Endothelial cell of umbilical vein (primary cell): ENCODE results near the gene TMEM178B. TPM values are rescaled to one million over a fixed set of nuclear protein-coding genes. Genes with fewer than 3 reads are reported as not detected.

Source experiments
- BruUV-seq: library from RNA; stranded (reverse); fragments of 400-500 nt; replicated peaks from 2 replicates; lab custom pipeline; 2021; lab: Mats Ljungman, UMichigan
- CTCF ChIA-PET: fragments of 300-600, 350-600 bp; sonication (Branson Sonifier 250); formaldehyde crosslinking; loops from one replicate; lab custom pipeline; 2021; ENCODE audit warnings: antibody characterized with exemption, inconsistent platforms; lab: Charles Lee
- POLR2A ChIA-PET: fragments of 300-600, 350-600 bp; sonication (Branson Sonifier 250); formaldehyde crosslinking; loops from one replicate; lab custom pipeline; 2021; ENCODE audit warnings: antibody characterized with exemption, inconsistent platforms; lab: Charles Lee
- DNase-seq: peaks from one replicate; pipeline ENCODE4 v3.0.0-alpha.2; 2011; ENCODE audit warnings: low read depth, low spot score
- FAIRE-seq: peaks from 2 replicates; lab custom pipeline; 2011; peaks lifted over from hg19 to GRCh38; lab: Jason Lieb, UNC
- H2AFZ ChIP-seq: 2 replicates; pipeline ENCODE4 v1.6.0; 2012; ENCODE audit warnings: low read depth, low read length, control low read depth, inconsistent platforms
- H3K27ac ChIP-seq: 2 replicates; pipeline ENCODE4 v1.5.1; 2011; ENCODE audit warnings: low read depth, mild to moderate bottlenecking, control low read depth, low read length, moderate library complexity; ENCODE audit not compliant: insufficient read depth
- H3K27me3 ChIP-seq, 2 experiments: 2 replicates each; pipeline versions ENCODE4 v1.6.0 to v1.6.1; 2011; ENCODE audit warnings: low read length in 2 of 2, mixed read lengths in 1 of 2; ENCODE audit not compliant: control insufficient read depth in 2 of 2, insufficient read depth in 2 of 2
- H3K36me3 ChIP-seq, 2 experiments: 2 replicates in 1 of 2; 3 replicates in 1 of 2; pipeline ENCODE4 v1.5.1; 2011; ENCODE audit warnings: low read length in 2 of 2, mild to moderate bottlenecking in 1 of 2, moderate library complexity in 1 of 2; ENCODE audit not compliant: control insufficient read depth in 2 of 2, insufficient read depth in 2 of 2; ENCODE audit errors: extremely low read depth in 1 of 2
- H3K4me1 ChIP-seq: 3 replicates; pipeline ENCODE4 v1.5.1; 2011; ENCODE audit warnings: mild to moderate bottlenecking, low read length; ENCODE audit not compliant: control insufficient read depth, insufficient read depth; ENCODE audit errors: extremely low read depth
- H3K4me2 ChIP-seq: 2 replicates; pipeline ENCODE4 v1.6.1; 2011; ENCODE audit warnings: low read length, control low read depth, mixed read lengths; ENCODE audit not compliant: insufficient read depth
- H3K4me3 ChIP-seq, 3 experiments: fragments of 200-600 bp in 1 of 3; sonication (generic), shearing (Covaris generic) in 1 of 3; replicated peaks in 1 of 3; 2 replicates each; pipeline ENCODE4 v1.5.1; 2011 to 2016; ENCODE audit warnings: control low read depth in 3 of 3, low read length in 3 of 3, mild to moderate bottlenecking in 2 of 3, inconsistent platforms in 1 of 3, low read depth in 1 of 3, moderate library complexity in 1 of 3; ENCODE audit not compliant: insufficient read depth in 1 of 3
- H3K79me2 ChIP-seq: 2 replicates; pipeline ENCODE4 v1.6.0; 2012; ENCODE audit warnings: low read length, inconsistent platforms; ENCODE audit not compliant: control insufficient read depth, insufficient read depth
- H3K9ac ChIP-seq: replicated peaks from 2 replicates; pipeline ENCODE3; 2011; ENCODE audit warnings: low read length, control low read depth; ENCODE audit not compliant: insufficient read depth; ENCODE audit errors: extremely low read depth
- H3K9me1 ChIP-seq: replicated peaks from 3 replicates; pipeline ENCODE4 v1.6.0; 2011; ENCODE audit warnings: mild to moderate bottlenecking, low read length; ENCODE audit not compliant: control insufficient read depth, insufficient read depth; ENCODE audit errors: extremely low read depth
- H3K9me3 ChIP-seq: replicated peaks from 2 replicates; pipeline ENCODE4 v1.5.1; 2012; ENCODE audit warnings: low read length, inconsistent platforms; ENCODE audit not compliant: control insufficient read depth, insufficient read depth
- H4K20me1 ChIP-seq: replicated peaks from 2 replicates; pipeline ENCODE3; 2011; ENCODE audit warnings: mild to moderate bottlenecking, low read length; ENCODE audit not compliant: control insufficient read depth, insufficient read depth; ENCODE audit errors: extremely low read depth
- CTCF ChIP-seq, 2 donors: IDR thresholded peaks; 1 replicate in 1 of 2; 2 replicates in 1 of 2; pipeline ENCODE4 v1.5.1; 2011; ENCODE audit warnings: low read length in 2 of 2, mild to moderate bottlenecking in 2 of 2, moderate library complexity in 2 of 2, control low read depth in 1 of 2, inconsistent platforms in 1 of 2, low read depth in 1 of 2; ENCODE audit not compliant: insufficient read depth in 1 of 2; ENCODE audit errors: extremely low read depth in 1 of 2
- EZH2 ChIP-seq: IDR thresholded peaks from 2 replicates; pipeline ENCODE4 v1.6.1; 2012; ENCODE audit warnings: borderline replicate concordance, low read depth, mild to moderate bottlenecking, moderate library complexity, low read length, inconsistent platforms; ENCODE audit not compliant: severe bottlenecking
- FOS ChIP-seq: IDR thresholded peaks from 2 replicates; pipeline ENCODE4 v1.6.1; 2011; ENCODE audit warnings: mild to moderate bottlenecking, low read length, moderate library complexity, borderline replicate concordance; ENCODE audit not compliant: insufficient read depth
- JUN ChIP-seq: IDR thresholded peaks from 2 replicates; pipeline ENCODE4 v1.6.1; 2011; ENCODE audit warnings: borderline replicate concordance, low read depth; ENCODE audit not compliant: insufficient read length, insufficient read depth
- MYC ChIP-seq: IDR thresholded peaks from one replicate; pipeline ENCODE4 v1.6.1; 2011; ENCODE audit warnings: mild to moderate bottlenecking, low read depth, low read length
- POLR2AphosphoS5 ChIP-seq: IDR thresholded peaks from 2 replicates; pipeline ENCODE4 v1.6.1; 2012; ENCODE audit warnings: low read depth, mild to moderate bottlenecking, control low read depth, low read length, moderate library complexity; ENCODE audit not compliant: insufficient read depth
- dilution Hi-C: fragments of 300-500 bp; cut with MboI; formaldehyde crosslinking; loops from one replicate; pipeline ENCODE4 v1.15.0; 2019; ENCODE audit warnings: low sequenced_read_pairs; ENCODE audit not compliant: extremely low pct_ligation_motif_present
- intact Hi-C: fragments of 100-400 bp; cut with micrococcal nuclease; formaldehyde crosslinking; loops from one replicate; pipeline ENCODE4 v1.10.0; 2022
- polyA plus RNA-seq, 4 experiments: library from polyadenylated mRNA; depleted of rRNA in 3 of 4; stranded (reverse) in 3 of 4; unstranded in 1 of 4; fragments of >200 nt; gene quantifications; 2 replicates each; pipeline versions ENCODE4 v1.2.1 to v1.2.3, GENCODE V29; 2011 to 2012; ENCODE audit warnings: missing spikeins in 1 of 4
- total RNA-seq: library from RNA; stranded (reverse); gene quantifications from 2 replicates; pipeline ENCODE4 v1.2.3, GENCODE V29; 2021
- TF ChIP-seq, protein P1 (sequence below): IDR thresholded peaks from 2 replicates; pipeline ENCODE4 v1.6.1; 2011; ENCODE audit not compliant: insufficient read depth, insufficient read length

The TMEM178B gene
- total and polyA plus RNA-seq, 2 donors (not counting 3 experiments of a cell fraction or from before 2014, with no cell fraction given): not detected

GRCh38 chr7:141301544-141301943, 227.7 kb downstream of the TMEM178B start:
- H3K4me3 ChIP-seq: no peak overlapping the region
- H4K20me1 ChIP-seq: no peaks in the 10 kb centered on the region
- H3K4me1 ChIP-seq: no peaks in the 10 kb centered on the region
- dilution Hi-C loops (no loop called here), intact Hi-C loops (no loop called here)
- TF ChIP-seq, protein P1, sequence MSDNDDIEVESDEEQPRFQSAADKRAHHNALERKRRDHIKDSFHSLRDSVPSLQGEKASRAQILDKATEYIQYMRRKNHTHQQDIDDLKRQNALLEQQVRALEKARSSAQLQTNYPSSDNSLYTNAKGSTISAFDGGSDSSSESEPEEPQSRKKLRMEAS: no peak
- TF ChIP-seq CTCF (IDR thresholded peaks at IDR 0.05; ENCODE audit: extremely low read depth in 1 of 2, insufficient read depth in 1 of 2, low read depth in 1 of 2, low read length in 2 of 2) (no peak), POLR2AphosphoS5 (no peak), FOS (no peak)
- H3K9me3 ChIP-seq: peaks cover 2% of the 10 kb centered on the region
- H3K9me1 ChIP-seq: no peaks in the 10 kb centered on the region
- POLR2A ChIA-PET: no interaction called here
- BruUV-seq: no TSS peak
- H3K36me3 ChIP-seq: no peaks in the 10 kb centered on the region
- CTCF ChIA-PET: no interaction called here
- no peak overlapping the region for H3K27ac ChIP-seq
- no peak overlapping the region for H2AFZ ChIP-seq
- DNase-seq: no peak
- H3K79me2 ChIP-seq: no peaks in the 10 kb centered on the region
- no peak overlapping the region for H3K4me2 ChIP-seq
- FAIRE-seq: no peak
- no peaks in the 10 kb centered on the region for H3K27me3 ChIP-seq
- no peak overlapping the region for H3K9ac ChIP-seq

DNA sequence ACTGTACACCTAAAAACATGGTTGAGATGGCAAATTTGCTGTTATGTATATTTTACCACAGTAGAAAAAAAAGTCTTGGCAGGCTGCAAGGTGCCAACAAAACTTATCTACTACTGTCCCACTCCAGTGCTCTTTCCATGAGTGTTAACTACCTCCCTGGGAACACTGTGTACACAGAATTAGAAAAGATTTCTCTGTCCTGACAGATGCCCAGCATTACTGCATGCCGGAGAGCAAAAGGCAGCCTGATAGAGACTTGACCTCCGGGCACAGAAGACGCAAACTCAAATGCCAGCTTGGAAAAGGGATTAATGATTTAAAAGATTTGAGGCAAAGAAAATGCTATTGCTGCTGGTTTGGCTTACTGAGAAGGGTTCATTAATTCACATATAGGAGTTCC, 228.8 kb downstream of the TMEM178B start:
- BruUV-seq: no TSS peak
- POLR2A ChIA-PET: no interaction called here

More for the DNA sequence above, 228.8 kb downstream of the TMEM178B start:
- Histone ChIP-seq H3K4me2 (no peak overlapping the region), H3K4me1 (no peaks in the 10 kb centered on the region), H3K4me3 (no peak overlapping the region), H3K36me3 (no peaks in the 10 kb centered on the region), H3K9ac (no peak overlapping the region), H3K27ac (no peak overlapping the region), H3K79me2 (no peaks in the 10 kb centered on the region), H3K27me3 (no peaks in the 10 kb centered on the region), H3K9me3 (peaks cover 2% of the 10 kb centered on the region), H3K9me1 (no peaks in the 10 kb centered on the region), H2AFZ (no peak overlapping the region), H4K20me1 (no peaks in the 10 kb centered on the region)
- dilution Hi-C loops (no loop called here), intact Hi-C loops (no loop called here)
- no peak for FAIRE-seq
- TF ChIP-seq EZH2: no peak
- no peak for TF ChIP-seq FOS
- no peak for TF ChIP-seq MYC
- TF ChIP-seq JUN: no peak
- no peak for TF ChIP-seq POLR2AphosphoS5
- TF ChIP-seq, protein P1: no peak
- TF ChIP-seq CTCF (IDR thresholded peaks at IDR 0.05; ENCODE audit: extremely low read depth in 1 of 2, insufficient read depth in 1 of 2, low read depth in 1 of 2, low read length in 2 of 2): no peak
- CTCF ChIA-PET: no interaction called here
- DNase-seq: no peak
